Sigmoid colon (tissue), 4 donors: ENCODE results near the gene OR6K6.

ENCODE experiments used
- EP300 ChIP-seq, 4 donors: sonication (generic); formaldehyde crosslinking; IDR thresholded peaks; one replicate each; pipeline ENCODE4 v1.6.1; 2017; ENCODE audit warnings: antibody characterized with exemption in 4 of 4
- POLR2A ChIP-seq, 2 donors: fragments of 450-650 bp; IDR thresholded peaks; one replicate each; pipeline ENCODE4 v1.6.1; 2016; ENCODE audit warnings: antibody characterized with exemption in 2 of 2, mild to moderate bottlenecking in 2 of 2, moderate library complexity in 2 of 2
- POLR2AphosphoS5 ChIP-seq, 4 donors: sonication (generic); formaldehyde crosslinking; IDR thresholded peaks; one replicate each; pipeline ENCODE4 v1.6.1; 2017; ENCODE audit warnings: antibody characterized with exemption in 4 of 4
- TF ChIP-seq, protein P1 (sequence below), 4 experiments: fragments of 450-650 bp in 3 of 4; fragments of 200-600 bp in 1 of 4; IDR thresholded peaks; one replicate each; pipeline ENCODE4 v1.5.1; 2016 to 2019; ENCODE audit warnings: antibody characterized with exemption in 4 of 4, mild to moderate bottlenecking in 3 of 4, moderate library complexity in 2 of 4

DNA sequence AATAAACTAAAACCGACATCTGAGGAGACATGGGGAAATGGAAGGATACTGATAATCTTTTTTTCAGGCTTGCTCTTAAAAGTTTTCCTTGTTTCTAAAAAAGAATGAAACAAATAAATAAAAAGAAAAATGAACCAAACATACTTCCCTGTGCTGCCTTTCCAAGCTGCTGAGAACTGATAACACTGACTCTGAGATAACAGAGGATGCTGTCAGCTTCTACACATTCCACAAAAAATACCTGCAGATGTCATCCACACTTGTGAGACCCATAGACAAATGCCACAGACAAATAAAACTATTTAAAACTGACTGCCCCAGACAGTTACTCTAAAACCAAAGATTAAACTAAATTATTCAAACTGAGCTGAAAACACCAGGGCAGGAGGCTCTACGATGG is 22.0 kb upstream of the OR6K6 start:
- TF ChIP-seq, protein P1, sequence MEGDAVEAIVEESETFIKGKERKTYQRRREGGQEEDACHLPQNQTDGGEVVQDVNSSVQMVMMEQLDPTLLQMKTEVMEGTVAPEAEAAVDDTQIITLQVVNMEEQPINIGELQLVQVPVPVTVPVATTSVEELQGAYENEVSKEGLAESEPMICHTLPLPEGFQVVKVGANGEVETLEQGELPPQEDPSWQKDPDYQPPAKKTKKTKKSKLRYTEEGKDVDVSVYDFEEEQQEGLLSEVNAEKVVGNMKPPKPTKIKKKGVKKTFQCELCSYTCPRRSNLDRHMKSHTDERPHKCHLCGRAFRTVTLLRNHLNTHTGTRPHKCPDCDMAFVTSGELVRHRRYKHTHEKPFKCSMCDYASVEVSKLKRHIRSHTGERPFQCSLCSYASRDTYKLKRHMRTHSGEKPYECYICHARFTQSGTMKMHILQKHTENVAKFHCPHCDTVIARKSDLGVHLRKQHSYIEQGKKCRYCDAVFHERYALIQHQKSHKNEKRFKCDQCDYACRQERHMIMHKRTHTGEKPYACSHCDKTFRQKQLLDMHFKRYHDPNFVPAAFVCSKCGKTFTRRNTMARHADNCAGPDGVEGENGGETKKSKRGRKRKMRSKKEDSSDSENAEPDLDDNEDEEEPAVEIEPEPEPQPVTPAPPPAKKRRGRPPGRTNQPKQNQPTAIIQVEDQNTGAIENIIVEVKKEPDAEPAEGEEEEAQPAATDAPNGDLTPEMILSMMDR (IDR thresholded peaks at IDR 0.05): no peak
- TF ChIP-seq POLR2A (IDR thresholded peaks at IDR 0.05): no peak
- TF ChIP-seq POLR2AphosphoS5 (IDR thresholded peaks at IDR 0.05): no peak
- no peak for TF ChIP-seq EP300 (IDR thresholded peaks at IDR 0.05)
